Muscle layer of duodenum (tissue), 2 donors: ENCODE results near the gene LHX6.

Experiments used
- H3K27ac ChIP-seq: one replicate; pipeline ENCODE4 v1.7.0; 2013; ENCODE audit warnings: mild to moderate bottlenecking, low read length
- H3K27me3 ChIP-seq: one replicate; pipeline ENCODE4 v1.7.0; 2013; ENCODE audit warnings: low read depth, mild to moderate bottlenecking, control low read depth, low read length
- H3K36me3 ChIP-seq, 2 donors: one replicate each; pipeline ENCODE4 v1.7.0; 2013; ENCODE audit warnings: low read length in 2 of 2, control low read depth in 1 of 2, mild to moderate bottlenecking in 1 of 2; ENCODE audit not compliant: insufficient read depth in 2 of 2, control insufficient read depth in 1 of 2
- H3K4me1 ChIP-seq, 2 donors: one replicate each; pipeline ENCODE4 v1.7.0; 2013; ENCODE audit warnings: low read length in 2 of 2, mild to moderate bottlenecking in 2 of 2, control low read depth in 1 of 2, moderate library complexity in 1 of 2; ENCODE audit not compliant: insufficient read depth in 2 of 2, control insufficient read depth in 1 of 2
- H3K4me3 ChIP-seq, 2 donors: one replicate each; pipeline ENCODE4 v1.7.0; 2013; ENCODE audit warnings: low read length in 2 of 2, low read depth in 1 of 2, mild to moderate bottlenecking in 1 of 2
- H3K9me3 ChIP-seq, 2 donors: one replicate each; pipeline ENCODE4 v1.7.0; 2013; ENCODE audit warnings: low read length in 2 of 2, control low read depth in 1 of 2, mild to moderate bottlenecking in 1 of 2; ENCODE audit not compliant: control insufficient read depth in 1 of 2
- donor health status: healthy.

Gene LHX6

GRCh38 chr9:122214507-122214906 is 14.2 kb downstream of the LHX6 start:
- H3K4me3 ChIP-seq = no peak overlapping the region
- H3K27me3 ChIP-seq = peaks cover 58% of the 10 kb centered on the region
- H3K27ac ChIP-seq = no peak overlapping the region
- H3K4me1 ChIP-seq = peaks cover 0 to 25% of the 10 kb centered on the region in 2 donors
- no peaks in the 10 kb centered on the region for H3K36me3 ChIP-seq
- no peaks in the 10 kb centered on the region for H3K9me3 ChIP-seq

- peak overlapping the region in 1 of 2 donors; percentile 52 for H3K4me3 ChIP-seq
- H3K27ac ChIP-seq = no peak overlapping the region
Observed at GRCh38 chr9:122213589-122214413, 15.0 kb downstream of the LHX6 start.

GRCh38 chr9:122213102-122213588 is 15.6 kb downstream of the LHX6 start:
- peaks cover 44% of the 10 kb centered on the region for H3K27me3 ChIP-seq
- H3K4me1 ChIP-seq = peaks cover 0 to 14% of the 10 kb centered on the region in 2 donors
- H3K9me3 ChIP-seq = no peaks in the 10 kb centered on the region
- peak overlapping the region in 1 of 2 donors; percentile 52 for H3K4me3 ChIP-seq
- H3K27ac ChIP-seq = no peak overlapping the region
- H3K36me3 ChIP-seq = no peaks in the 10 kb centered on the region

More at GRCh38 chr9:122213589-122214413, 15.0 kb downstream of the LHX6 start:
- H3K36me3 ChIP-seq = no peaks in the 10 kb centered on the region
- H3K27me3 ChIP-seq = peaks cover 51% of the 10 kb centered on the region
- peaks cover 0 to 18% of the 10 kb centered on the region in 2 donors for H3K4me1 ChIP-seq
- no peaks in the 10 kb centered on the region for H3K9me3 ChIP-seq

GRCh38 chr9:122212473-122213004 is 16.2 kb downstream of the LHX6 start:
- H3K4me1 ChIP-seq = peaks cover 0 to 14% of the 10 kb centered on the region in 2 donors
- H3K36me3 ChIP-seq = no peaks in the 10 kb centered on the region
- H3K27me3 ChIP-seq = peaks cover 42% of the 10 kb centered on the region
- H3K9me3 ChIP-seq = no peaks in the 10 kb centered on the region
- no peak overlapping the region for H3K4me3 ChIP-seq
- H3K27ac ChIP-seq = no peak overlapping the region

- Histone ChIP-seq H3K27me3 (peaks cover 23% of the 10 kb centered on the region), H3K36me3 (no peaks in the 10 kb centered on the region), H3K4me1 (peaks cover 0 to 13% of the 10 kb centered on the region in 2 donors), H3K27ac (no peak overlapping the region), H3K9me3 (no peaks in the 10 kb centered on the region), H3K4me3 (no peak overlapping the region)
Observed at GRCh38 chr9:122209451-122209850, 19.3 kb downstream of the LHX6 start.

- no peak overlapping the region for H3K4me3 ChIP-seq
- H3K4me1 ChIP-seq = no peaks in the 10 kb centered on the region
- peaks cover 7% of the 10 kb centered on the region for H3K27me3 ChIP-seq
- H3K27ac ChIP-seq = no peak overlapping the region
- no peaks in the 10 kb centered on the region for H3K9me3 ChIP-seq
- H3K36me3 ChIP-seq = no peaks in the 10 kb centered on the region
Observed at GRCh38 chr9:122207096-122207495, 21.7 kb downstream of the LHX6 start.

- Histone ChIP-seq H3K27me3 (peaks cover 3% of the 10 kb centered on the region), H3K9me3 (no peaks in the 10 kb centered on the region), H3K27ac (no peak overlapping the region), H3K4me3 (no peak overlapping the region), H3K36me3 (no peaks in the 10 kb centered on the region), H3K4me1 (no peaks in the 10 kb centered on the region)
Observed at GRCh38 chr9:122206118-122207046, 22.4 kb downstream of the LHX6 start.

- H3K36me3 ChIP-seq = no peaks in the 10 kb centered on the region
Observed at GRCh38 chr9:122205176-122205575, 23.6 kb downstream of the LHX6 start.

GRCh38 chr9:122204491-122204890 is 24.3 kb downstream of the LHX6 start:
- Histone ChIP-seq H3K27me3 (no peaks in the 10 kb centered on the region), H3K27ac (no peak overlapping the region), H3K4me3 (no peak overlapping the region), H3K9me3 (no peaks in the 10 kb centered on the region), H3K4me1 (no peaks in the 10 kb centered on the region), H3K36me3 (peaks cover 0 to 4% of the 10 kb centered on the region in 2 donors)

More at GRCh38 chr9:122205176-122205575, 23.6 kb downstream of the LHX6 start:
- Histone ChIP-seq H3K4me3 (no peak overlapping the region), H3K9me3 (no peaks in the 10 kb centered on the region), H3K27ac (no peak overlapping the region), H3K27me3 (no peaks in the 10 kb centered on the region), H3K4me1 (no peaks in the 10 kb centered on the region)

- H3K4me3 ChIP-seq = no peak overlapping the region
- no peak overlapping the region for H3K27ac ChIP-seq
- peaks cover 0 to 4% of the 10 kb centered on the region in 2 donors for H3K36me3 ChIP-seq
- H3K4me1 ChIP-seq = no peaks in the 10 kb centered on the region
- H3K27me3 ChIP-seq = no peaks in the 10 kb centered on the region
- H3K9me3 ChIP-seq = no peaks in the 10 kb centered on the region
Observed at GRCh38 chr9:122204055-122204454, 24.7 kb downstream of the LHX6 start.

- Histone ChIP-seq H3K4me1 (no peaks in the 10 kb centered on the region), H3K9me3 (no peaks in the 10 kb centered on the region), H3K27me3 (no peaks in the 10 kb centered on the region), H3K4me3 (no peak overlapping the region), H3K27ac (no peak overlapping the region), H3K36me3 (peaks cover 0 to 4% of the 10 kb centered on the region in 2 donors)
Observed at GRCh38 chr9:122202111-122202510, 26.6 kb downstream of the LHX6 start.
